Hippocampal formation (tissue), 2 donors: ENCODE measurements around the gene ABCG1.
A peak's percentile ranks its signal among the peaks of the same experiment; 100 is the strongest.

Experiments used
- DNase-seq, 2 donors: peaks; one replicate each; lab custom pipeline; 2025; lab: John Stamatoyannopoulos, UW

The ABCG1 gene

DNA sequence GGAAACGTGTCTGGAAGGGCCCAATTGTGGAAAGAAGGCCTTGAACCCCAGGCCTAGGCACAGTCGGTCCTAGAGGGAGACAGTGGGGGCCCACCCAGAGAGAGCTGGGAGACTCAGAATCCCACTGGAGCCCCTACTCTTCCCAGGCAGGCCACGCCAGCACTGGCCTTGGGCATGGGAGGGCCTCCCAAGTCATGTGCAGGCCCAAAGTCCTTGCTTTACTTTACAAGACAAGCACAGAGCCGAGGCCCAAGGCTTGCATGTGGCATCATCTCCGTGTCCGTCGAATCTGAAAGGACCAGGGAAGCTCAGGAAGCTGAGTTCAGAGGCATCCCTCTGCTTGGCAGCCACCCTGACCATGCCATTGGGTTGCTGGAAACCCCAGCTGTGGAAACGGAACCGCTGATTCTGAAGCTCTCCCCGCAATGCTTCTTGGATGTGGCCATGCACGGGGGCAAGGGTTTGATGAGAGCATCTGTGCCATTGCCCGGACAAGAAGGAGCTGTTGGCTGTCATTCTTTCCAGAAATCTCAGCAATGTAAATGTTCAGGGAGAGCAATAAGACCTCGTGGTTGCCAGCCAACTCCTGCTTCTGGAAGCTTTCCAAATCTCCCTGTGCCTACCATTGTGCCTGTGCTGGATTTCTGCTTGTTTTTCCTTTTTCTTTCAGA is 32.8 kb downstream of the ABCG1 start:
- no peak for DNase-seq

- DNase-seq = no peak
Measured at GRCh38 chr21:42252325-42252654, 33.4 kb downstream of the ABCG1 start.

GRCh38 chr21:42252778-42253340 is 33.9 kb downstream of the ABCG1 start:
- DNase-seq = no peak

GRCh38 chr21:42253466-42253865 is 34.5 kb downstream of the ABCG1 start:
- no peak for DNase-seq

GRCh38 chr21:42254083-42254482 is 35.1 kb downstream of the ABCG1 start:
- peak in 1 of 2 donors; percentile 36 for DNase-seq

DNA sequence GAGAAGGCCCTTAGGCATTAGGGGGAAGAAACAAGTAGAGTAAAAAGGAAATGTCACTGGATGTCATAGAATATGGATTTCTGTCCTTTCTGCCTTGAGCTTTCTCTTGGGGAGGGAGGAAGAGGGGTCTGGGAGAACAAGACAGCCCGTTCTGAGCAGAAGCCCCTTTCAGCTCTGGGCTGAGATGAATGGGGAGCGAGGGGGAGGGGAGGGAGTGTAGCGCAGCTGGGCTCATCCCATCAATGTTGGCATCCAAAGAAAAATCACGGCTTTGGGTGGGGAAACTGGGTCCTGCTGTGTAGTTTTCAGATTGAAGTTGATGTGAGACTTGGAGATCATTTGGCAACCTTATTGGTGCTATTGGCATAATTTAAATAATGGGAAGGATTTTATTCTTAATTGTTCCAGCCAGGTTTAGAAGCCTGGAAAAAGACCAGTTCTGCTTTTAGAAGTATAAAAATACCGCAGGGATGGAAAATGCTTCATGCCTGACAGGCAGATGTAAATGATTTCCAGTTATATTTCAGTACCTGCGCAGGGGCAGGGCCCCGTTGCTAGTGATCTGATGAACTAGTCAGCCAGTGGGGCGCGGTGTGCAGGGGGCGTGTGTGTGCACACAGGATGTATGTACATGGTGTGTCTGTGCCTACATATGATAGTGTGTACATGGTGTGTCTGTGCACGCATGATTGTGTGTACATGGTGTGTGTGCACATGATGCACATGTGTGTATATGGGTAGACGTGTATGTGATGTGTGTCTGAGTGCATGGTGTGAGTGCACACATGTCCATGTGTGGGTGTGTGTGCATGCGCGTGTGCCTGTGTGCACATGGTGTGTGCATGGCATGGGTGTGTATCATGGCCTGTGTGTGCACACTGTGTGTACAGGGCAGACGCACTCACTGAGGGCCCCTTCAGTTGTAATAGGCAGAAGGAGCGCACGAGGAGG is 36.0 kb downstream of the ABCG1 start:
- DNase-seq = peak; percentile 63 to 64

- no peak for DNase-seq
Measured at GRCh38 chr21:42255825-42256224, 36.9 kb downstream of the ABCG1 start.

GRCh38 chr21:42256316-42256715 is 37.4 kb downstream of the ABCG1 start:
- no peak for DNase-seq

GRCh38 chr21:42257091-42257765 is 38.3 kb downstream of the ABCG1 start:
- DNase-seq = no peak

- peak; percentile 52 to 64 for DNase-seq
Measured at GRCh38 chr21:42258150-42258884, 39.4 kb downstream of the ABCG1 start.

DNA sequence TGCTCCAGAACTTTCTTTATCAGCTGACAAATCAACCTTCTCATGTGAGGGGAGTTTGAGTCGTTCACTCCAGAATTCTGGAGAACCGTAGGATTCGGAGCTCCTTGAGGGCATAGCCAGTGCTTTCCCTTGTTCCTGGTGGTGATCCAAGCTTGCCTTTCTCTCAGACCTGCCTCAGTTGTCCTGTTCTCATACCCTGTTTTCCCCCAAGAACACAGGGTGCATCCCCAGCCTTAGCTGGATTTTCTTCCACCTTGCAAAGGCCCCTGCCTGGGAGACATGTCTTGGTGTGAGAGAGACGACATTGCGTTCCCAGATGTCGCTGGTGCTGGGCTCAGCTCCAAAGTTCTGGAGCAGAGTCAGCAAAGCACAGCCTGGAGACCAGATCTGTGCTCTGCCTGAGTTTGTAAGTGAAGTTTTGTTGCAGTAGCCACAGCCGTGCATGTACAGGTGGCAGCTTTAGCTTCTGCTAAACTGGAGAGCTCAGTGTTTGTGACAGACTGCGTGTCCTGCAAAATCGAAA is 40.0 kb downstream of the ABCG1 start:
- peak in 1 of 2 donors; percentile 61 for DNase-seq

DNA sequence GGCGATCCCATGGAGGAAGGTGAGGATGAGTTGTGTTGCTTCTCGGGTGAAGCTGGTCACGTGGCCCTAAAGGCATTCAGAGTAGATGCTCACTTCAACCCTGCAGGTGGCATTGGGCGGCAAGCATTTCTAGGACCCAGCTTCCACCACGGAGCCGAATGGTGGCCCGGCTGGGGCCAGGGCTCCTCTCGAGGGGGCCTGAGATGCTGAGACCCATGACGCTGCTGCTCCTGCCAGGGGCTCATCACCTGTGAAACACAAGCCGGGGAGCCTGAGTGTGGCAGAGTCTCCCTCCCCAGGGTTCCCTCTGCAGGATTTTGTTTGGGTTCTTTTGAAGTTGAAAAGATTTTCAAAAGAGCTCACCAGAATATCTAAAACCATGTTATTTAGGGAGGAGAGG is 41.2 kb downstream of the ABCG1 start:
- DNase-seq = no peak

DNA sequence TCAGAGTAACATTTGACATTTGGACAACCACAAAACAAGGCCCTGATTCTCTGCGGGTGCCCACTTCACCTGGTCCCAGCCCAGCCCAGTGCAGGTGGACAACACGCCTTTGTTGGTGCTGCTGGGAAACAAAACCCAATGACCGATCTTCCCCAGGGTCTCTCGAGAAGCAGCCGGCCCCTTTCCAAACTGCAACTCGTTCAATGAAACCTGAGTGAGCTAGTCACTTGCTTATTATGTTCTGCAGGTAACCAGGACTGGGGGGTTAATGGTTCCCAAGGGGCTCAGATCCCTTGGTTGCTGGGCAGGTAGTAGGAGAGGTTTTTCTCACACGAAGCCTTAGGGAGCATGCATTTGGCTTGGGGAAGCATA is 42.9 kb downstream of the ABCG1 start:
- DNase-seq = no peak

DNA sequence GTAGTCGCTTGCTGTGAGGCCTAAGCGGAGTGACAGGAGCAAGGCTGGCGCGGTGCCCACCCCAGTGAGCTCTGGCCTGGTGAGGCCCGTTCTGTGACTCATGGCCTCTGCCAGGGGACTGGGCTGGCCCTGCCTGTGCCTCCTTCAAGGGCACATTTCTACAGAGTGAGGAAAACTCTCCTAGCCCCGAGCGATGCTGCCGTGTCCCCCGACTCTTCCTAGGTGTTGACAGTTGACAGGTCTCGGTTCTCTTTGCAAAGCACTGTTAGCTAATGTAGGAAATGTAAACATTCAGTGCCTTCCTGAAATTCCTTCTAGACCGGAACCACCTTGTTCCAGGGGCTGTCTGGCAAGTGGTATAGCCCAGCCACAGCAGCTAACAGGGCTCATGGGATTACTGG is 43.9 kb downstream of the ABCG1 start:
- peak in 1 of 2 donors; percentile 34 for DNase-seq

GRCh38 chr21:42263591-42264131 is 44.7 kb downstream of the ABCG1 start:
- no peak for DNase-seq

GRCh38 chr21:42264245-42265195 is 45.6 kb downstream of the ABCG1 start:
- no peak for DNase-seq

GRCh38 chr21:42265231-42265812 is 46.4 kb downstream of the ABCG1 start:
- no peak for DNase-seq

DNA sequence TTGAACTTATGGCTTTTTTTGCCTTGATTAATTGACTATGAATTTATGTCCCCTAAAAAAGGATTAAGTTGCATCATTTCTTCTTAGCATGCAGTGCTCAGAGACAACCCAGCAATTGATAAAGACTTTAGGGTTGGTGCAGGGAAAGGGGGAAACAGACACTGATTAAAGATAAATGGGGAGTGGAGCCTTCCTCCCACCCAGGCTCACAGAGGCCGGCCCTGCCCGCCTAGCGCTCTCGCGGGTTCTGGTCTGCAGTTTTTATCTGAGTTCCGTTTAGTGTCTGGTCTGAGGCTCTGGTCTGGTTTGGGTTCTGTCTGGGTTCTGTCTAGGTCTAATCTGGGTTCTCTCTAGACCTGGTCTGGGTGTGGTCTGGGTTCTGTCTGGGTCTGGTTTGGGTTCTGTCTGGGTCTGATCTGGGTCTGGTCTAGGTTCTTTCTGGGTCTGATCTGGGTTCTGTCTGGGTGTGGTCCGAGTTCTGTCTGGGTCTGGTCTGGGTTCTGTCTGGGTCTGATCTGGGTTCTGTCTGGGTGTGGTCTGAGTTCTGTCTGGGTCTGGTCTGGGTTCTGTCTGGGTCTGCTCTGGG is 48.1 kb downstream of the ABCG1 start:
- DNase-seq = no peak

GRCh38 chr21:42269386-42269785 is 50.4 kb downstream of the ABCG1 start:
- no peak for DNase-seq
